Mucosa of descending colon (tissue), 3 donors: ENCODE data around the gene DGCR8. TPM values are rescaled to one million over a fixed set of nuclear protein-coding genes. Genes with fewer than 3 reads are reported as not detected.

Experiments used
- ATAC-seq: fragments of 200-7000 bp; cut with Tn5 transposase; one replicate; pipeline ENCODE4 v1.9.1; 2020; ENCODE audit warnings: mild to moderate bottlenecking, moderate library complexity
- DNase-seq, 3 donors: peaks; one replicate each; pipeline ENCODE4 v3.0.0-alpha.2; 2020
- H3K36me3 ChIP-seq: fragments of 200-600 bp; one replicate; pipeline ENCODE4 v1.8.0; 2021; ENCODE audit warnings: low read depth, mild to moderate bottlenecking
- H3K4me1 ChIP-seq: fragments of 200-600 bp; one replicate; pipeline ENCODE4 v1.8.0; 2021; ENCODE audit warnings: low read depth, mild to moderate bottlenecking
- H3K4me3 ChIP-seq: fragments of 200-600 bp; one replicate; pipeline ENCODE4 v1.8.0; 2021; ENCODE audit warnings: mild to moderate bottlenecking
- H3K9me3 ChIP-seq: fragments of 200-600 bp; one replicate; pipeline ENCODE4 v1.8.0; 2021; ENCODE audit warnings: mild to moderate bottlenecking
- CTCF ChIP-seq: fragments of 200-600 bp; IDR thresholded peaks from one replicate; pipeline ENCODE4 v1.8.0; 2022; ENCODE audit warnings: antibody characterized with exemption, mild to moderate bottlenecking
- intact Hi-C, 2 donors: fragments of 100-400 bp; cut with DNase I in 1 of 2; cut with micrococcal nuclease in 1 of 2; formaldehyde crosslinking; loops; one replicate each; pipeline versions ENCODE4 v1.11.0 to v1.11.1; 2022; cut with DNase I, micrococcal nuclease
- total RNA-seq, 3 donors: library from RNA; stranded (reverse); fragmentation: NEBNext Ultra II Directional in 2 of 3; extraction: Animal tissue kit (Norgen Biotek cat#: 25700) in 2 of 3; gene quantifications; one replicate each; pipeline versions ENCODE4 v1.2.1 to v1.2.4, GENCODE V29; 2021 to 2023
- donor health status: DM: no; HTN: no; CAD: no; lungs with moderate emphysema.
- donor health status: DM: no; HTN: no; CAD: no.
- donor health status: DM: no; HTN: yes; CAD: no.

DGCR8 gene
- total RNA-seq, 3 donors from 2014 or later, result 39.0 to 48.8 (median 48.4) TPM

- intact Hi-C loops, result no loop called here
- H3K9me3 ChIP-seq, result no peaks in the 10 kb centered on the region
- H3K4me3 ChIP-seq, result no peak overlapping the region
- no peaks in the 10 kb centered on the region for H3K4me1 ChIP-seq
- TF ChIP-seq CTCF, result no peak
- no peak for DNase-seq
- H3K36me3 ChIP-seq, result peaks cover 6% of the 10 kb centered on the region
- ATAC-seq, result no peak
These were observed 44.2 kb downstream of the DGCR8 start for GRCh38 chr22:20124083-20124787.

GRCh38 chr22:20125201-20126174 is 45.4 kb downstream of the DGCR8 start:
- TF ChIP-seq CTCF, result no peak
- no peaks in the 10 kb centered on the region for H3K4me1 ChIP-seq
- no peak overlapping the region for H3K4me3 ChIP-seq
- intact Hi-C loops, result no loop called here
- no peaks in the 10 kb centered on the region for H3K36me3 ChIP-seq
- ATAC-seq (no peak), DNase-seq (no peak)
- H3K9me3 ChIP-seq, result no peaks in the 10 kb centered on the region

- no peak for TF ChIP-seq CTCF
- peaks cover 2% of the 10 kb centered on the region for H3K4me1 ChIP-seq
- intact Hi-C loops, result no loop called here
These were observed 46.4 kb downstream of the DGCR8 start for GRCh38 chr22:20126284-20127029.

GRCh38 chr22:20127318-20127868 is 47.4 kb downstream of the DGCR8 start:
- no peaks in the 10 kb centered on the region for H3K36me3 ChIP-seq
- peaks cover 3% of the 10 kb centered on the region for H3K4me1 ChIP-seq
- no peak for DNase-seq
- intact Hi-C loops, result no loop called here
- ATAC-seq, result no peak
- TF ChIP-seq CTCF, result no peak
- H3K4me3 ChIP-seq, result no peak overlapping the region
- H3K9me3 ChIP-seq, result no peaks in the 10 kb centered on the region

More at GRCh38 chr22:20126284-20127029, 46.4 kb downstream of the DGCR8 start:
- ATAC-seq (no peak), DNase-seq (no peak)
- no peaks in the 10 kb centered on the region for H3K9me3 ChIP-seq
- H3K4me3 ChIP-seq, result no peak overlapping the region
- no peaks in the 10 kb centered on the region for H3K36me3 ChIP-seq
